Measurements from ENCODE around the gene HYCC1.

DNA sequence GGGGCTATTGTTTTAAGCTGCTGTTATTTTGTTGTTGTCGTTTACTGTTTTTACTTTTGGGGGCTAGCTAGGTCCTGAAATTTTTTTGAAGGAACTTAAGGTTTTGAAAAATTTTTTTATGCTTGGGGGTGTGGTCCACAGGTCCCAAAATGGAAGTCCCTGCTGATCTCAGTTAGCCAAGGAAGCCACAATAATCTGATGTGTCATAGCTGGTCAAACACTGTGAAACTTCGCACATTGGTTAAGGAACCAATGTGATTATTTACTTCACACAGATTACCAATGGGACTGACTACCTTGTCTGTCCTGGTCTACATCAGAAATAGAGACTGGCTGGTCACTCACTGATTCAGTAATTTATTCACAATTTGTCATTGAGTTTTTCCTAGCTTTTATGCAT lies 29.5 kb upstream of the HYCC1 start:
- TF ChIP-seq, protein P1, sequence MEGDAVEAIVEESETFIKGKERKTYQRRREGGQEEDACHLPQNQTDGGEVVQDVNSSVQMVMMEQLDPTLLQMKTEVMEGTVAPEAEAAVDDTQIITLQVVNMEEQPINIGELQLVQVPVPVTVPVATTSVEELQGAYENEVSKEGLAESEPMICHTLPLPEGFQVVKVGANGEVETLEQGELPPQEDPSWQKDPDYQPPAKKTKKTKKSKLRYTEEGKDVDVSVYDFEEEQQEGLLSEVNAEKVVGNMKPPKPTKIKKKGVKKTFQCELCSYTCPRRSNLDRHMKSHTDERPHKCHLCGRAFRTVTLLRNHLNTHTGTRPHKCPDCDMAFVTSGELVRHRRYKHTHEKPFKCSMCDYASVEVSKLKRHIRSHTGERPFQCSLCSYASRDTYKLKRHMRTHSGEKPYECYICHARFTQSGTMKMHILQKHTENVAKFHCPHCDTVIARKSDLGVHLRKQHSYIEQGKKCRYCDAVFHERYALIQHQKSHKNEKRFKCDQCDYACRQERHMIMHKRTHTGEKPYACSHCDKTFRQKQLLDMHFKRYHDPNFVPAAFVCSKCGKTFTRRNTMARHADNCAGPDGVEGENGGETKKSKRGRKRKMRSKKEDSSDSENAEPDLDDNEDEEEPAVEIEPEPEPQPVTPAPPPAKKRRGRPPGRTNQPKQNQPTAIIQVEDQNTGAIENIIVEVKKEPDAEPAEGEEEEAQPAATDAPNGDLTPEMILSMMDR (IDR thresholded peaks at IDR 0.05) = no peak
- no peak for TF ChIP-seq EZH2 (IDR thresholded peaks at IDR 0.05; ENCODE audit: borderline replicate concordance, insufficient read depth, low read depth, low read length, poor library complexity, severe bottlenecking)

Data from B cell (primary cell).